ENCODE results near the gene ZNF764.

DNA sequence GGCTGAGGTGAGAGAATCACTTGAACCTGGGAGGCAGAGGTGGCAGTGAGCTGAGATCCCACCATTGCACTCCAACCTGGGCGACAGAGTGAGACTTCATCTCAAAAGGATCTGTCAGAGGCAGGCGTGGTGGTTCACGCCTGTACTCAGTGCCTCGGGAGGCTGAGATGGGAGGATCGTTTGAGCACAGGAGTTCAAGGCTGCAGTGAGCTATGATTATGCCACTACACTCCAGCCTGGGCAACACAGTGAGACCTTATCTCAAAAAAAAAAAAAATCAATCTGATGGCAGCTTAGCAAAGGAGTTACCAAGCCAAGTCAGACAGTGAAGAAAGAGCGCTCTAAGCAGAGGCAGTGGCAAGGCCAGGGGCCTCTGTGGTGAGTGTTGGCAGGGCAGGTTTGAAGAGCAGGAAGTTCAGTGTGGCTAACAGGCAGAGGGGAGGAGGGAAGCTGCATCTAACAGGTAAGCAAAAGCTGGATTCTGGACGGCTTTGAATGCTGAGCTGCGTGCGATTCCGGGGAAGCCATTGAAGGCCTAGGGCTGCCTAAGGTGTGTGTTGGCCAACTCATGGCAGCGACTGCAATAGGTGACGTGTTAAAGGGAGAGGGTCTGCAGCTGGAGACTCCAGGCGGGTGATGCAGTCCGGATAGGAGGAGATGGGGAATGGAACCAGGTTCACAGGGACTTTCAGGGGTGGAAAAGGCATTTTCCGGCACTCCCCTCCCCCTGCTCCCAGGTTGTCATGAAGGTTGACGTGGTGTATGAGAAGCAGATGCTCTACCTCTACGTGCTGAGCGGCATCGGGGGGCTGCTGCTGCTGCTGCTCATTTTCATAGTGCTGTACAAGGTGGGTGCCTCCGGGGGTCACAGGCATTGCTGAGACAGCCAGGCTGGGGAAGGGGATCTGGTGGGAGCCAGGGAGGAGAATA, 38.8 kb downstream of the ZNF764 start:
- no peak for TF ChIP-seq CTCF (IDR thresholded peaks at IDR 0.05)
- TF ChIP-seq POLR2A (IDR thresholded peaks at IDR 0.05) = no peak

Data from thyroid gland (tissue), 4 donors.